Motor neuron (in vitro differentiated cells): ENCODE data around the gene YIPF5. TPM values are rescaled to one million over a fixed set of nuclear protein-coding genes. Genes with fewer than 3 reads are reported as not detected.

Experiments
- ATAC-seq, 8 experiments: fragments of 200-7000 bp; cut with Tn5 transposase; replicated peaks in 6 of 8; 2 replicates each; pipeline ENCODE4 v1.8.0; 2021; ENCODE audit warnings: mild to moderate bottlenecking in 8 of 8, moderate library complexity in 8 of 8
- H3K27ac ChIP-seq, 2 donors: fragments of 250-450 bp; sonication (Bioruptor Pico); 2 replicates each; pipeline ENCODE4 v1.9.0; 2021; ENCODE audit warnings: antibody characterized with exemption in 2 of 2, mild to moderate bottlenecking in 2 of 2, moderate library complexity in 1 of 2
- H3K4me1 ChIP-seq, 2 donors: fragments of 250-450 bp; sonication (Bioruptor Pico); replicated peaks in 1 of 2; 2 replicates each; pipeline ENCODE4 v1.6.1; 2021; ENCODE audit warnings: antibody characterized with exemption in 2 of 2, mild to moderate bottlenecking in 2 of 2, moderate library complexity in 1 of 2
- H3K4me3 ChIP-seq, 5 donors: fragments of 250-450 bp; sonication (Bioruptor Pico); 2 replicates each; pipeline ENCODE4 v1.9.0; 2021; ENCODE audit warnings: antibody characterized with exemption in 5 of 5, mild to moderate bottlenecking in 5 of 5, moderate library complexity in 4 of 5
- WGBS, 10 experiments: fragments of 450-650 bp; shearing (Covaris generic); methylation state at CpG; one replicate each; pipeline ENCODE4 v1.0.0; 2022; 5-methylcytosine and 5-hydroxymethylcytosine counted together
- in situ Hi-C, 9 experiments: fragments of 400-800 bp; cut with MboI; loops; one replicate each; pipeline ENCODE4 v1.15.0; 2021; ENCODE audit warnings: low sequenced_read_pairs in 9 of 9, low pct_unique_long_range_greater_than_20kb in 2 of 9; ENCODE audit not compliant: unreplicated experiment in 9 of 9
- total RNA-seq, 8 experiments: library from RNA; unstranded; fragments of 300-600 nt; gene quantifications; 2 replicates each; pipeline versions ENCODE4 v1.2.3 to v1.2.4, GENCODE V29; 2022

Gene YIPF5
- total RNA-seq, 8 experiments from 2014 or later = 28.7 to 91.0 (median 64.2) TPM

- in situ Hi-C loops = no loop called here
- no peak for ATAC-seq
- H3K4me1 ChIP-seq = peaks cover 6 to 17% of the 10 kb centered on the region in 2 donors
- H3K4me3 ChIP-seq = no peak overlapping the region
- no peak overlapping the region for H3K27ac ChIP-seq
- WGBS, 10 experiments = 19 to 95% (median 60%) methylated on average over 1 to 3 of the region's 3 CpGs; no CpG with 5 or more reads in 1 of the 10 experiments
Measured at GRCh38 chr5:144173766-144174165, 3.3 kb upstream of the YIPF5 start.

- Histone ChIP-seq H3K27ac (peak overlapping the region; percentile 89 to 98), H3K4me3 (peak overlapping the region; percentile 53 to 84 (median 68)), H3K4me1 (peaks cover 9 to 35% of the 10 kb centered on the region in 2 donors)
- peak in 2 of 8 experiments; percentile 2 to 13 for ATAC-seq
- in situ Hi-C loops = no loop called here
- WGBS, 10 experiments = 0 to 15% (median 0%) methylated on average over 2 to 12 of the region's 12 CpGs
Measured at GRCh38 chr5:144169904-144170275, 569 bp downstream of the YIPF5 start.

- Histone ChIP-seq H3K27ac (no peak overlapping the region), H3K4me3 (no peak overlapping the region), H3K4me1 (peaks cover 9 to 35% of the 10 kb centered on the region in 2 donors)
- ATAC-seq = no peak
- in situ Hi-C loops = no loop called here
- 64 to 100% (median 87%) methylated on average over 1 to 3 of the region's 3 CpGs; no CpG with 5 or more reads in 1 of the 10 experiments for WGBS, 10 experiments
Measured at GRCh38 chr5:144167998-144168397, 2.5 kb downstream of the YIPF5 start.

- Histone ChIP-seq H3K4me1 (peaks cover 9 to 35% of the 10 kb centered on the region in 2 donors), H3K27ac (no peak overlapping the region), H3K4me3 (no peak overlapping the region)
- in situ Hi-C loops = no loop called here
- no peak for ATAC-seq
- WGBS, 10 experiments = 80 to 100% (median 100%) methylated on average over 1 of the region's 1 CpG; no CpG with 5 or more reads in 2 of the 10 experiments
Measured at GRCh38 chr5:144166696-144167095, 3.8 kb downstream of the YIPF5 start.

DNA sequence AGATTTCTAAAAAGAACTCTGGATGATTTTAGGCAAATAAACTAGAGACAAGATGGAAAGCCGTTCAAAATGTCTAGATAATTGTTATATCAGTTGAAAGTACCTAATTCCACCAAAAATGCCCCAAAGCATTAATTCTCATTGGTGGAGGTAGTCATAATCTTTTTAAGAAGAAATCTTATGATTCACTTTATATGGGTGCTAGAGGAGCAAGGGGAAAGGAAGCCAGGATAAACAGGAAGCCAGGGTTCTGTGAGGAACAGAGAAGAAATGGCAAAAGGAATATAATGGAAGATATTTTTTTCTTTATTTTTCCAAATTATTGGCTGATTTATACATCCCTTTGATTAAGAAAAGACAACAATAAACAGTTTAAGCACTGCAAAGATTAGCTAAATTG is 7.8 kb downstream of the YIPF5 start:
- Histone ChIP-seq H3K4me3 (no peak overlapping the region), H3K4me1 (peaks cover 0 to 9% of the 10 kb centered on the region in 2 donors), H3K27ac (no peak overlapping the region)
- no peak for ATAC-seq
- in situ Hi-C loops = no loop called here
- WGBS, 10 experiments = 83 to 100% (median 100%) methylated on average over 1 of the region's 1 CpG; no CpG with 5 or more reads in 2 of the 10 experiments

DNA sequence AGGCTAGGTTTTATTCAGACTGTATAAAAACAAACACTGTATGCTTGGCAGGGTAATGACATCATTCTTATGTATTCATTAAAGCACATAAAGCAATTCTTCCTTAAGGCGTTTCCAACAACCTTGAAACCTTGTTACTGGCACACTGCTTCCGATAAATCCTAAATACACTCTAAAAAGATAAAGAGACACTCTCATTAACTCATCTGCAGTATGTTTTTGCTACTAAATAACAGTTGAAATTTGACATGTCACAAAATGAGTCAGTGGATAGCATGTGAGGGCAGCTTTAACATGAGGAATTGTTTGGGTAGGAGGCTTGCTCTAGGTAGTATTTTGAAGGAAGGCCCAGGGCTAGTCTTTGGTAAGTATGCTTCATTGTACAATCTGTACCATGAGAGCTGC is 13.7 kb downstream of the YIPF5 start:
- H3K4me1 ChIP-seq = no peaks in the 10 kb centered on the region
- ATAC-seq = peak; percentile 39 to 77 (median 48)
- in situ Hi-C loops = no loop called here
- H3K27ac ChIP-seq = no peak overlapping the region
- WGBS, 10 experiments = 65 to 100% (median 95%) methylated on average over 1 to 2 of the region's 2 CpGs; no CpG with 5 or more reads in 2 of the 10 experiments
- H3K4me3 ChIP-seq = no peak overlapping the region

GRCh38 chr5:144151026-144151425 is 19.4 kb downstream of the YIPF5 start:
- H3K4me3 ChIP-seq = no peak overlapping the region
- ATAC-seq = no peak
- H3K4me1 ChIP-seq = no peaks in the 10 kb centered on the region
- in situ Hi-C loops = no loop called here
- 60 to 89% (median 82%) methylated on average over 1 to 3 of the region's 3 CpGs; no CpG with 5 or more reads in 6 of the 10 experiments for WGBS, 10 experiments
- no peak overlapping the region for H3K27ac ChIP-seq

- in situ Hi-C loops = loop anchor here in 2 of 9 experiments (25.0 kb wide), 3 partner anchors 158 to 1233 kb away; partner anchors contain the start of gene NR3C1 (in 1 of the 2)
- H3K27ac ChIP-seq = no peak overlapping the region
- H3K4me1 ChIP-seq = peaks cover 0 to 6% of the 10 kb centered on the region in 2 donors
- 70 to 93% (median 83%) methylated on average over 1 to 4 of the region's 4 CpGs for WGBS, 10 experiments
- no peak overlapping the region for H3K4me3 ChIP-seq
- peak in 3 of 8 experiments; percentile 33 to 43 (median 37) for ATAC-seq
Measured at GRCh38 chr5:144144956-144145751, 25.3 kb downstream of the YIPF5 start.

DNA sequence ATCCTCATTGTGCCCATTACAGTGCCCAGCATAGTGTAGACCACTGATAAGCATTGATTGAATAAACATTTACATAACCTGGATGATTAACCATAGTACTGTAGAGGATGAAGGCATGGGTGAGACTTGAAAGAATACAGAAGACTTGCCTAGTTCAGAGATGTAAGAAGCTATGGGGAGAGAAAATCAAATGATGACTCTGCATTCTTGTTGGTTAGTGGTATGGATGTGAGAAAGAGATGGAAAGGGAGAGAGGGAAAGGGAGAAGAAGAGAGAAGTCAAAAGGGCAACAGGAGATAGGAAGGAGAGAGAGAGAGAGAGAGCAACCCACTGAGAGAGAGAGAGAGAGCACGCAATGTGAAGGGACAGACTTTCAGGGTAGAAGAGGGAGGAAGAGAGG is 26.8 kb downstream of the YIPF5 start:
- ATAC-seq = no peak
- in situ Hi-C loops = loop anchor here in 2 of 9 experiments (25.0 kb wide), 3 partner anchors 156 to 1231 kb away; partner anchors contain the start of gene NR3C1 (in 1 of the 2)
- 85 to 100% (median 100%) methylated on average over 1 of the region's 1 CpG; no CpG with 5 or more reads in 2 of the 10 experiments for WGBS, 10 experiments

DNA sequence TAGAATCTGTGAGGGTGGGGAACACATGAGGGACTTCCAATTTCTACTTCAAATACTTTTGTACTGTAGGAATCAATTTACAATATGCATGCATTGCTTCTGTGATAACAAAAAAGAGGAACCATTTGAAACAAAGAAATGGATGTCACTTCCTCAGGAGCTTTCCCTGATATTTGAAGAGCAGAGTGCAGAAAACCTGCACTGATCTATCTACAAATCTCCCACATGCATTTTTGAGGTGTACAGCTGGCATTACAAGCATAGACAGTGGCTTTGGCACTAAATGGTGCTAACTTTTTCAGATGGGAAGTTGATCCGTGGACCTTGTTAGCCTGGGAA is 27.7 kb downstream of the YIPF5 start:
- ATAC-seq = no peak
- Histone ChIP-seq H3K4me3 (no peak overlapping the region), H3K27ac (no peak overlapping the region), H3K4me1 (peaks cover 9% of the 10 kb centered on the region in 2 donors)
- WGBS, 10 experiments = 43% methylated on average over 1 of the region's 1 CpG; no CpG with 5 or more reads in 9 of the 10 experiments
- in situ Hi-C loops = loop anchor here in 2 of 9 experiments (25.0 kb wide), 3 partner anchors 155 to 1230 kb away; partner anchors contain the start of gene NR3C1 (in 1 of the 2)

More for the DNA sequence above, 26.8 kb downstream of the YIPF5 start:
- Histone ChIP-seq H3K27ac (no peak overlapping the region), H3K4me1 (peaks cover 9% of the 10 kb centered on the region in 2 donors), H3K4me3 (no peak overlapping the region)

GRCh38 chr5:144142139-144142823 is 28.2 kb downstream of the YIPF5 start:
- H3K4me3 ChIP-seq = no peak overlapping the region
- ATAC-seq = peak; percentile 53 to 99 (median 87)
- in situ Hi-C loops = loop anchor here in 2 of 9 experiments (25.0 kb wide), 3 partner anchors 155 to 1230 kb away; partner anchors contain the start of gene NR3C1 (in 1 of the 2)
- H3K27ac ChIP-seq = no peak overlapping the region
- WGBS, 10 experiments = 0 to 60% (median 10%) methylated on average over 1 to 2 of the region's 2 CpGs; no CpG with 5 or more reads in 1 of the 10 experiments
- H3K4me1 ChIP-seq = peaks cover 9% of the 10 kb centered on the region in 2 donors

DNA sequence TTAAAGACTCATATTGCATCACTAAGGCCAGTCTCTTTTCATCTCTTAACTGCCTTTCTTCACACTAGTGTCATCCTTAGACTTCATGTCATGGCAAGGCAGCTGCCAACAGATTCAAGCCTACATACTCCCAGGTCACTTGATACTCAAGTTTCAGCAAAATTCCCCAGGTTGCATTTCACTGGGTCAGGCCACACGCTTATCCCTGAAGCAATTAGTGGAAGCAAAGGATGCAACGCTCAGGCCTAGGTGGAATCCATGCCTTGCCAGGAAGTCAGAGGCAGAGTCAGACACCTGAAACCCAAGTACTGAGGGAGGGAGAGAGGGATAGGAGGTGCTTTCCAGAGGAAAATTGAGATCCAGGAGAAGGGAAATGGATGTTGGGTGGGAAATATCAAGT is 28.9 kb downstream of the YIPF5 start:
- in situ Hi-C loops = loop anchor here in 2 of 9 experiments (25.0 kb wide), 3 partner anchors 154 to 1229 kb away; partner anchors contain the start of gene NR3C1 (in 1 of the 2)
- H3K4me1 ChIP-seq = peaks cover 9% of the 10 kb centered on the region in 2 donors
- 67 to 100% (median 100%) methylated on average over 1 to 2 of the region's 2 CpGs; no CpG with 5 or more reads in 3 of the 10 experiments for WGBS, 10 experiments
- no peak overlapping the region for H3K27ac ChIP-seq
- H3K4me3 ChIP-seq = no peak overlapping the region
- no peak for ATAC-seq
